Coronary artery (tissue), 2 donors: ENCODE results near the gene FAM184A.

Source experiments
- DNase-seq: peaks from one replicate; pipeline ENCODE4 v3.0.0-alpha.2; 2017; ENCODE audit warnings: low spot score
- H3K27ac ChIP-seq, 2 donors: fragments of 200-600 bp; sonication (generic); one replicate each; pipeline ENCODE4 v1.5.1; 2016 to 2019
- H3K4me3 ChIP-seq: fragments of 200-600 bp; sonication (generic); 2 replicates; pipeline ENCODE4 v1.5.1; 2016; ENCODE audit warnings: mild to moderate bottlenecking, moderate library complexity
- CTCF ChIP-seq: fragments of 200-600 bp; sonication (generic); IDR thresholded peaks from one replicate; pipeline ENCODE4 v1.5.1; 2019; ENCODE audit warnings: antibody characterized with exemption

The FAM184A gene

DNA sequence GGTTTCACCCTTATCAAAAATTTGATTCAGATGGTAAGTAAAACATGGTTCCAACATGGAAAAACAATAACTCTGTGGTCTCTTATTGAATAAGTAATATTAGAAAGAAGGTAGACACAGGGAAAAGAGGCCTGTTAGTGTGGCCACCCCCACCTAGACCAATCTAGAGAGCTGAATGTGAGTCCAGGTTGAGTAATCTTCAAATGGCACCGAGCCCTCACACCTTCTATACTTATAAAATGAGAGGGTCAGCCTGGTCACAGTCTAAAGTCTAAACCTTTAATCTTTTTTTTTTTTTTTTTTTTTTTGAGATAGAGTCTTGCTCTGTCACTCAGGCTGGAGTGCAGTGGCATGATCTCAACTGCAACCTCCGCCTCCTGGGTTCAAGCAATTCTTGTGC lies 6.9 kb downstream of the FAM184A start:
- no peak for TF ChIP-seq CTCF
- DNase-seq, result no peak
- Histone ChIP-seq H3K27ac (no peak overlapping the region), H3K4me3 (no peak overlapping the region)

GRCh38 chr6:119067091-119067490 lies 11.4 kb downstream of the FAM184A start:
- Histone ChIP-seq H3K27ac (no peak overlapping the region), H3K4me3 (no peak overlapping the region)
- TF ChIP-seq CTCF, result no peak
- no peak for DNase-seq

- no peak for TF ChIP-seq CTCF
- H3K4me3 ChIP-seq, result no peak overlapping the region
- no peak for DNase-seq
- no peak overlapping the region for H3K27ac ChIP-seq
Observed at GRCh38 chr6:119066517-119066916, 11.9 kb downstream of the FAM184A start.

- no peak for TF ChIP-seq CTCF
- no peak overlapping the region for H3K27ac ChIP-seq
- H3K4me3 ChIP-seq, result no peak overlapping the region
- DNase-seq, result no peak
Observed at GRCh38 chr6:119065955-119066354, 12.5 kb downstream of the FAM184A start.

GRCh38 chr6:119065382-119065781 lies 13.1 kb downstream of the FAM184A start:
- DNase-seq, result no peak
- Histone ChIP-seq H3K27ac (no peak overlapping the region), H3K4me3 (no peak overlapping the region)
- TF ChIP-seq CTCF, result no peak

- Histone ChIP-seq H3K4me3 (no peak overlapping the region), H3K27ac (no peak overlapping the region)
- TF ChIP-seq CTCF, result no peak
- no peak for DNase-seq
Observed at GRCh38 chr6:119063491-119063890, 15.0 kb downstream of the FAM184A start.

DNA sequence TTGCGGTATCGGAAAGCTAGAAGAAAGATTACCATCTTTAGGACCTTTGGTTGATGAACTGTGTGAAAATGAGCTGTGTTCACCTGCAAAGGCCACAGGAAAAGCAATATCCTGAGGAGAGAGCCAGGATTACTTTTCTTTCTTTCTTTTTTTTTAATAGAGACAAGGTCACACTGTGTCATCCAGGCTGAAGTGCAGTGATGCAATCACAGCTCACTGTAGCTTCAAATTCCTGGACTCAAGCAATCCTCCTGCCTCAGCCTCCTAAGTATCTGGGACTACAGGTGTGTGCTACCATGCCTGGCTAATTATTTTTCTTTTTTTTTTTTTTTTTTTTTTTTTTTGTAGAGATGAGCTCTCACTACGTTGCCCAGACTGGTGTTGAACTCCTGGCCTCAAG lies 17.2 kb downstream of the FAM184A start:
- no peak overlapping the region for H3K4me3 ChIP-seq
- no peak for TF ChIP-seq CTCF
- no peak overlapping the region for H3K27ac ChIP-seq
- no peak for DNase-seq
